Measurements from ENCODE around the gene ZNF766. TPM values are rescaled to one million over a fixed set of nuclear protein-coding genes. Genes with fewer than 3 reads are reported as not detected.

The ZNF766 gene
- total RNA-seq, 2 experiments from 2014 or later: 15.8 to 17.1 TPM

DNA sequence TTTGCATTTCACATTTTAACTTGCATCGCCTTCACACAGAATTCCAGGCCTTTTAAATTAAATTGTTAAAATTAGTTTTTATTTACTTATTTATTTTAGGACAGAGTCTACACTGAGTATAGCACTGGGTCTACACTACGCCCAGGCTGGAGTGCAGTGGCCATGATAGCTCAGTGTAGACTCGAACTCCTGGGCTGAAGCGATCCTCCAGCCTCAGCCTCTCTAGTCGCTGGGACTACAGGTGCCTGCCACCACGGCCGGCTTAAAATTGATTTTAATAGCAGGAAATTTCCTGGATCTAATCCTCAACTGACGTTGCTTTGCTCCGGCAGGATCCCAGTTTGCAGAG is 66.4 kb downstream of the ZNF766 start:
- Histone ChIP-seq H3K9me3 (ENCODE audit: low read length) (peaks cover 24% of the 10 kb centered on the region), H3K4me3 (ENCODE audit: low read depth, low read length, poor library complexity, severe bottlenecking) (peak overlapping the region; percentile 59), H3K79me2 (ENCODE audit: insufficient read depth, low read depth, low read length) (no peaks in the 10 kb centered on the region), H2AFZ (ENCODE audit: low read length) (peak overlapping the region; percentile 67; the same call in 1 of the 2 replicates), H3K4me1 (ENCODE audit: insufficient read depth, low read length, poor library complexity, severe bottlenecking) (no peaks in the 10 kb centered on the region), H4K20me1 (ENCODE audit: insufficient read depth, low read length) (no peaks in the 10 kb centered on the region), H3K36me3 (ENCODE audit: insufficient read depth, low read length) (no peaks in the 10 kb centered on the region), H3K9me2 (ENCODE audit: insufficient read depth, low read length) (no peaks in the 10 kb centered on the region), H3K4me2 (ENCODE audit: low read length) (no peak overlapping the region), H3K27ac (ENCODE audit: low read depth, low read length, poor library complexity, severe bottlenecking) (no peak overlapping the region)
- TF ChIP-seq, protein P1, sequence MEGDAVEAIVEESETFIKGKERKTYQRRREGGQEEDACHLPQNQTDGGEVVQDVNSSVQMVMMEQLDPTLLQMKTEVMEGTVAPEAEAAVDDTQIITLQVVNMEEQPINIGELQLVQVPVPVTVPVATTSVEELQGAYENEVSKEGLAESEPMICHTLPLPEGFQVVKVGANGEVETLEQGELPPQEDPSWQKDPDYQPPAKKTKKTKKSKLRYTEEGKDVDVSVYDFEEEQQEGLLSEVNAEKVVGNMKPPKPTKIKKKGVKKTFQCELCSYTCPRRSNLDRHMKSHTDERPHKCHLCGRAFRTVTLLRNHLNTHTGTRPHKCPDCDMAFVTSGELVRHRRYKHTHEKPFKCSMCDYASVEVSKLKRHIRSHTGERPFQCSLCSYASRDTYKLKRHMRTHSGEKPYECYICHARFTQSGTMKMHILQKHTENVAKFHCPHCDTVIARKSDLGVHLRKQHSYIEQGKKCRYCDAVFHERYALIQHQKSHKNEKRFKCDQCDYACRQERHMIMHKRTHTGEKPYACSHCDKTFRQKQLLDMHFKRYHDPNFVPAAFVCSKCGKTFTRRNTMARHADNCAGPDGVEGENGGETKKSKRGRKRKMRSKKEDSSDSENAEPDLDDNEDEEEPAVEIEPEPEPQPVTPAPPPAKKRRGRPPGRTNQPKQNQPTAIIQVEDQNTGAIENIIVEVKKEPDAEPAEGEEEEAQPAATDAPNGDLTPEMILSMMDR (conservative IDR thresholded peaks at IDR 0.05; ENCODE audit: low read length): no peak
- TF ChIP-seq EZH2phosphoT487 (IDR thresholded peaks at IDR 0.05; ENCODE audit: borderline replicate concordance, low read depth, low read length): no peak
- POLR2A ChIA-PET: no interaction called here
- intact Hi-C loops (cut with micrococcal nuclease; ENCODE audit: unreplicated experiment): no loop called here
- no peak for DNase-seq (ENCODE audit: low spot score)
- CTCF ChIA-PET (ENCODE audit: unreplicated experiment): no interaction called here
- no TSS peak for BruUV-seq (replicated peaks)

DNA sequence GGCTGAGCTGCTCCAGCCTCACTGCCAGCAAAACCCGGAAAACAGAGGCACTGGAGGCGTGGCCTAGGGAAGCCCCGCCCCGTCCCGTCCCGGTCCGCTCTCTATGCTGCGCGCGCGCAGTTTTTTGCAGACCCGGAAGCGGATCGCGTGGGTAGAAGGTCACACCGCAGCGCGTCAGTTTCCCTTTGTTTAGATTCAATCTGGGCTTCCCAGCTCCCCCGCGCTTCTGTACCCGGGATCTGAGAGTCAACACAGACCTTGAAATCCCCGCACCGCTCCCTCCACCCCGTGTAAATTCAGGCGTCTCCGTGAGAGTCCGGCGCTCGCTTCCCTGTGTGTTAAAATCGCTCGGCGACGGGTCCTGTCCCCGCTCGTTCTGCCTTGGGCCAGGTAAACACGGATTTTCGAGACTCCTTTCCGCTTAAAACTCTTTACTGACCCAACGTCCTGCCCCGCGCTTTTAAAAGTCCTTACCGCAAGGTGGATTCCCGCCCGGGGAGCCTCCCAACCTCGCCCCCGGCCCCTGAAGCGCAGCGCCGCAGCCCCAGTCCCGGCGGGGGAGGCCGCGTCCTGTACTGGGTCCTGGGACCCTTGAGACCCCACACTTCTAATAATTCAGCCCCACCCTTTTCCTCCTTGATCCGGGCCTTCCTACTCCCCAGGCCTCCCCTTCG is 66.9 kb downstream of the ZNF766 start, which contains the start of gene ZNF610:
ZNF610 (plus strand) TSS at position 127 of the 674 bp plus-strand sequence. CDS start 12,930 bp downstream, outside the sequence.
- CTCF ChIA-PET (ENCODE audit: unreplicated experiment): no interaction called here
- intact Hi-C loops (cut with micrococcal nuclease; ENCODE audit: unreplicated experiment): no loop called here
- peak within 1 kb of the TSS; percentile 59 for H3K4me3 ChIP-seq (ENCODE audit: low read depth, low read length, poor library complexity, severe bottlenecking)

More for the DNA sequence above, 66.9 kb downstream of the ZNF766 start, which contains the start of gene ZNF610:
- TF ChIP-seq, protein P1 (conservative IDR thresholded peaks at IDR 0.05; ENCODE audit: low read length): no peak
- TF ChIP-seq EZH2phosphoT487 (IDR thresholded peaks at IDR 0.05; ENCODE audit: borderline replicate concordance, low read depth, low read length): no peak
- no peaks in the 10 kb centered on the region for H4K20me1 ChIP-seq (ENCODE audit: insufficient read depth, low read length)
- no peaks in the 10 kb centered on the region for H3K4me1 ChIP-seq (ENCODE audit: insufficient read depth, low read length, poor library complexity, severe bottlenecking)
- DNase-seq (ENCODE audit: low spot score): peak; percentile 70
- H3K9me2 ChIP-seq (ENCODE audit: insufficient read depth, low read length): no peaks in the 10 kb centered on the region
- no peak within 1 kb of the TSS for H3K27ac ChIP-seq (ENCODE audit: low read depth, low read length, poor library complexity, severe bottlenecking)
- BruUV-seq (replicated peaks): TSS peak; percentile 86
- H3K79me2 ChIP-seq (ENCODE audit: insufficient read depth, low read depth, low read length): no peaks in the 10 kb centered on the region
- H3K9me3 ChIP-seq (ENCODE audit: low read length): peaks cover 19% of the 10 kb centered on the region
- peak within 1 kb of the TSS; percentile 25; the same call in 1 of the 2 replicates for H3K4me2 ChIP-seq (ENCODE audit: low read length)
- no peaks in the 10 kb centered on the region for H3K36me3 ChIP-seq (ENCODE audit: insufficient read depth, low read length)
- peak within 1 kb of the TSS; percentile 67; the same call in 1 of the 2 replicates for H2AFZ ChIP-seq (ENCODE audit: low read length)
- POLR2A ChIA-PET: no interaction called here
